IPS DF 4.7 (cell line): ENCODE measurements around the gene KCNIP4.

Experiments
- DNase-seq: peaks from one replicate; pipeline ENCODE4 v3.0.0-alpha.2; 2013; ENCODE audit warnings: low spot score; ENCODE audit errors: extremely low read depth

KCNIP4 gene

GRCh38 chr4:20681271-20681670 is 1267.3 kb downstream of the KCNIP4 start:
- no peak for DNase-seq

GRCh38 chr4:20680736-20681135 is 1267.8 kb downstream of the KCNIP4 start:
- no peak for DNase-seq

GRCh38 chr4:20679951-20680350 is 1268.6 kb downstream of the KCNIP4 start:
- no peak for DNase-seq
